Pericardium fibroblast (primary cell): ENCODE results near the gene ZNF799. TPM values are rescaled to one million over a fixed set of nuclear protein-coding genes. Genes with fewer than 3 reads are reported as not detected.

Experiments used
- total RNA-seq: library from RNA; depleted of rRNA; stranded (reverse); fragments of >200 nt; gene quantifications from 2 replicates; pipeline ENCODE4 v1.2.3, GENCODE V29; 2015

ZNF799 gene
- 0.85 and 2.6 TPM in 2 replicates for total RNA-seq

DNA sequence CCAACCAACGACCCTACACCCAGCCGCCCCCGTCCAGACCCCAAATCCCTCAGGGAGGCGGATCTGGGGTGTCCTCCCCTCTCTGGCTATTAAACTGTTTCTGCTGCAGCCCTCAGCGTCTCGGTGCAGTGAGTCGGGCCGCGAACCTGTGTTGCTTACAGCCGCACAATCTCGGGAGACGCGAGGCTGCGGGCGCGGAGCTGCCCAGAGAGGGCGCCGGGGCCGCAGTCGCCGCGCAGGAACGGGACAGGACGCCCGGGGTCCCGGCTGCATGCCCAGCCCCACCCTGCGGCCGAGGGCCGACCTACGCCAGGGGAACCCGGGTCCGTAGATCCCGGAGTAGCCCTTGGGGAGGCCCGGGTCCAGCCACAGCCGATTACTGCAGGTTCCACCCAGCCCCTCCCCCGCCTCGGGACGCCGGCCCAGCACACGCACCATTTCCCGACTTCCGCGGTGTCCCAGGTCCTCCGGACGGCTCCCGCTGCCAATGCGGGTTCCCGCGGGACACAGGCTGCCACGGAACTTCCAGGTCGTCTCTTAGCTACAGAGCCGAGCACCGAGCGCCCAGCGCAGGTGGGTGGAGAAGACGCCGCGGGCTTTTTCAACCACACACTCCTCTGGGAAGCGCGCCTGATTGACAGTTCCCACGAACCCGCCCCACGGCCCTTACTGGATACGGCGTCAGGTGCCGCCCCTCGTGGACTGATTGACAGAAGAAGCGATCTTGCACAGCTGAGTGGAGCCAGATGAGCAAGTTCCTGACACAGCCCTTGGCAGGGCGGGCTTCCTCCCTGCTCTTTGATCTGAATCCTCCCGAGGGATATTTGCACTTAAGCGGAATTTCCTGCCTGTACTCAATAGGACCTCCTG, at the start of gene ZNF799:
ZNF799 (minus strand) TSS at position 639 of the 870 bp plus-strand sequence; CDS start at position 438, 201 bp downstream.

DNA sequence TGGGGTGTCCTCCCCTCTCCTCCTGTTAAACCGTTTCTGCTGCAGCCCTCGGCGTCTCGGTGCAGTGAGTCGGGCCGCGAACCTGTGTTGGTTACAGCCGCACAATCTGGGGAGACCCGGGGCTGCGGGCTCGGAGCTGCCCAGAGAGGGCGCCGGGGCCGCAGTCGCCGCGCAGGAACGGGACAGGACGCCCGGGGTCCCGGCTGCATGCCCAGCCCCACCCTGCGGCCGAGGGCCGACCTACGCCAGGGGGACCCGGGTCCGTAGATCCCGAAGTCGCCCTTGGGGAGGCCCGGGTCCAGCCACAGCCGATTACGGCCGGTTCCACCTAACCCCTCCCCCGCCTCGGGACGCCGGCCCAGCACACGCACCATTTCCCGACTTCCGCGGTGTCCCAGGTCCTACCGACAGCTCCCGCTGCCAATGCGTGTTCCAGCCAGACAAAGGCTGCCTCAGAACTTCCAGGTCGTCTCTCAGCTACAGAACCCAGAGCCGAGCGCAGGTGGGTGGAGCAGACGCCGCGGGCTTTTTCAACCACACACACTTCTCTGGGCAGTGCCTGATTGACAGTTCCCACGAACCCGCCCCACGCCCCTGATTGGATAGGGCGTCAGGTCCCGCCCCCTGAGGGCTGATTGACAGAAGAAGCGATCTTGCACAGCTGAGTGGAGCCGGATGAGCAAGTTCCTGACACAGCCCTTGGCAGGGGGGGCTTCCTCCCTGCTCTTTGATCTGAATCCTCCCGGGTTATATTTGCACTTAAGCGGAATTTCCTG, 39.7 kb upstream of the ZNF799 start, which contains the start of gene ZNF443:
ZNF443 (minus strand) TSS at position 481 of the 776 bp plus-strand sequence; CDS start at position 374, 107 bp downstream.

DNA sequence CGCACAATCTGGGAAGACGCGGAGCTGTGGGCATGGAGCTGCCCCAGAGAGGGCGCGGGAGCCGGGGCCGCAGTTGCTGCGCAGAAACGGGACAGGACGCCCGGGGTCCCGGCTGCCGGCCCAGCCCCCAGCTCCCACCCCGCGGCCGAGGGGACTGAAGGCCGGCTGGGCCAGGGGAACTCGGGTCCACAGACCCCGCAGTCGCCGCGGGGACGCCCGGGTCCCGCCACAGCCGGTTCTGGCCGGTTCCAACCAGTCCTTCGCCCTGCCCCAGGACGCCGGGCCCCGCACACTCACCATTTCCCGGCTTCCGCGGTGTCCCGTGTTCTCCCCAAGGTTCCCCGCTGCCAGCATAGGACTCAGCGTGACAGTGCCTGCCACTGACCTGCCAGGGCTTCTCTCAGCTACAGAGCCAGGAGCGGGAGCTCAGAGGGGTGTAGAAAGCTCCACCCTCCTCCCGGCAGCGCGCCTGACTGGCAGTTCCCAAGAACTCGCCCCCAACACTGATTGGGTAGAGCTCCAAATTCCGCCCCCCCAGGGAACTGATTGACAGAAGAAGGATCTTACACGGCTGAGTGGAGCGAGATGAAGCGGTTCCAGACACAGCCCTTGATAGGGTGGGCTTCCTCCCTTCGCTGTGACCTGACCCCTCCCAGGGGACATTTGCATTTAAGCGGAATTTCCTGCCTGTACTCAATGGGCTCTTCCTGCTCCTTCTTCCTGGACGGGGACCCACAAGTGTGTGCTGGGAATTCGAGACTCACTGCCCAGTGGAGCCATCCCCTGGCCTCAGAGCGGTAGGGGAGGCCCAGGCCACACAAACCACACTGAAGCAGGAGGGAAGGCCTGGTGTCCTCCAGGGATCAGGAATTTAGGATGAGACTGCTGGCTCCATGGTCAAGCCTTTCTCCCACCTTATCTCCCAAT, 35.6 kb downstream of the ZNF799 start, which contains the start of gene ZNF442:
ZNF442 (minus strand) TSS at position 448 of the 927 bp plus-strand sequence. CDS start 2,052 bp downstream, outside the sequence.

Other genes with a start within 250 kb of the ZNF799 start
- gene ZNF625, start 244.5 kb downstream of the ZNF799 start, total RNA-seq, result 0.26 and 5.8 TPM in 2 replicates
- 4.6 and 6.6 TPM in 2 replicates for gene ZNF136, start 238.2 kb downstream of the ZNF799 start, total RNA-seq
- 2.0 and 3.6 TPM in 2 replicates for gene ZNF44, start 106.4 kb downstream of the ZNF799 start, total RNA-seq
- gene ZNF563, start 67.6 kb downstream of the ZNF799 start, total RNA-seq, result 3.7 and 4.4 TPM in 2 replicates
- 0.17 and 0.70 TPM in 2 replicates for gene ZNF442, start 35.6 kb downstream of the ZNF799 start, total RNA-seq
- gene ZNF443, start 39.8 kb upstream of the ZNF799 start, total RNA-seq, result 0.70 and 1.4 TPM in 2 replicates
- gene ZNF709, start 83.5 kb upstream of the ZNF799 start, total RNA-seq, result 0.68 and 2.8 TPM in 2 replicates
- gene ZNF564, start 150.2 kb upstream of the ZNF799 start, total RNA-seq, result 3.4 and 5.3 TPM in 2 replicates
- 3.6 and 5.7 TPM in 2 replicates for gene ZNF490, start 209.5 kb upstream of the ZNF799 start, total RNA-seq
- 6.7 and 7.7 TPM in 2 replicates for gene ZNF791, start 209.6 kb upstream of the ZNF799 start, total RNA-seq